Glutamatergic neuron (in vitro differentiated cells): ENCODE results near the gene SLC38A4. TPM values are rescaled to one million over a fixed set of nuclear protein-coding genes. Genes with fewer than 3 reads are reported as not detected.

ENCODE experiments used
- DNase-seq: peaks from one replicate; pipeline ENCODE4 v3.0.0; 2022
- H3K27ac Mint-ChIP-seq: one replicate; pipeline ENCODE4 v1.8.0; 2020; ENCODE audit warnings: mild to moderate bottlenecking, mixed read lengths, inconsistent platforms; ENCODE audit not compliant: unreplicated experiment
- H3K27me3 Mint-ChIP-seq: one replicate; pipeline ENCODE4 v1.8.0; 2020; ENCODE audit warnings: mild to moderate bottlenecking, moderate library complexity, mixed read lengths, inconsistent platforms; ENCODE audit not compliant: unreplicated experiment
- H3K36me3 Mint-ChIP-seq: one replicate; pipeline ENCODE4 v1.8.0; 2020; ENCODE audit warnings: mild to moderate bottlenecking, mixed read lengths, inconsistent platforms; ENCODE audit not compliant: unreplicated experiment
- H3K4me1 Mint-ChIP-seq: one replicate; pipeline ENCODE4 v1.8.0; 2020; ENCODE audit warnings: mild to moderate bottlenecking, low read depth, mixed read lengths, inconsistent platforms; ENCODE audit not compliant: unreplicated experiment
- H3K4me3 Mint-ChIP-seq: one replicate; pipeline ENCODE4 v1.8.0; 2020; ENCODE audit warnings: mild to moderate bottlenecking, mixed read lengths, inconsistent platforms; ENCODE audit not compliant: unreplicated experiment
- H3K9me3 Mint-ChIP-seq: one replicate; pipeline ENCODE4 v1.8.0; 2020; ENCODE audit warnings: mild to moderate bottlenecking, moderate library complexity, mixed read lengths, inconsistent platforms; ENCODE audit not compliant: unreplicated experiment
- total RNA-seq: library from RNA; stranded (reverse); fragmentation: NEBNext Ultra II Directional; extraction: Animal tissue kit (Norgen Biotek cat#: 25700); gene quantifications from one replicate; pipeline ENCODE4 v1.2.1, GENCODE V29; 2021; ENCODE audit not compliant: unreplicated experiment
- TF ChIP-seq, protein P1 (sequence below): fragments of 200-600 bp; sonication (generic); IDR thresholded peaks from one replicate; pipeline ENCODE4 v1.5.0; 2021; ENCODE audit not compliant: partially characterized antibody, unreplicated experiment

SLC38A4 gene
- total RNA-seq, 1 donor from 2014 or later, result 0.98 TPM

DNA sequence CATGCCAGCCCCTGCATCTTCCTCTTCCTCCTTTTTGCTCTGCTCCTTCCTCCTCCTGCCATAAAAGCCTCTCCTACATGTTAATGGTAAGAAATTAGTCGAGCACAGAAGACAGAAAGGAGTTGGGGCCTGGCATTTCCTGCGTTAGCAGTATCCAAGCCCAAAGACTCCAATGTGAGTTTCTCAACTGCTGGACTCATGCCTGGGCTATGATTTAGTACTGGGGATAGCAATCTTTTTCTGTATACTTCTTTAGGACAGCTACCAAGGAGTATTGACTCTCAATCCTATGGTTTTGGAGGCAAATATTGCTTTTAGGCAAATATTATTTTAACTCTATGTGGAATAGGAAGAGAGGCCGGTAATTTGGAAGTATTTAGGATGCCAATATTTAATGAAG is 18.0 kb upstream of the SLC38A4 start:
- no peaks in the 10 kb centered on the region for H3K4me1 Mint-ChIP-seq
- DNase-seq, result no peak
- H3K4me3 Mint-ChIP-seq, result no peak overlapping the region
- H3K36me3 Mint-ChIP-seq, result no peaks in the 10 kb centered on the region
- peaks cover 1% of the 10 kb centered on the region for H3K27me3 Mint-ChIP-seq
- H3K9me3 Mint-ChIP-seq, result no peaks in the 10 kb centered on the region
- TF ChIP-seq, protein P1, sequence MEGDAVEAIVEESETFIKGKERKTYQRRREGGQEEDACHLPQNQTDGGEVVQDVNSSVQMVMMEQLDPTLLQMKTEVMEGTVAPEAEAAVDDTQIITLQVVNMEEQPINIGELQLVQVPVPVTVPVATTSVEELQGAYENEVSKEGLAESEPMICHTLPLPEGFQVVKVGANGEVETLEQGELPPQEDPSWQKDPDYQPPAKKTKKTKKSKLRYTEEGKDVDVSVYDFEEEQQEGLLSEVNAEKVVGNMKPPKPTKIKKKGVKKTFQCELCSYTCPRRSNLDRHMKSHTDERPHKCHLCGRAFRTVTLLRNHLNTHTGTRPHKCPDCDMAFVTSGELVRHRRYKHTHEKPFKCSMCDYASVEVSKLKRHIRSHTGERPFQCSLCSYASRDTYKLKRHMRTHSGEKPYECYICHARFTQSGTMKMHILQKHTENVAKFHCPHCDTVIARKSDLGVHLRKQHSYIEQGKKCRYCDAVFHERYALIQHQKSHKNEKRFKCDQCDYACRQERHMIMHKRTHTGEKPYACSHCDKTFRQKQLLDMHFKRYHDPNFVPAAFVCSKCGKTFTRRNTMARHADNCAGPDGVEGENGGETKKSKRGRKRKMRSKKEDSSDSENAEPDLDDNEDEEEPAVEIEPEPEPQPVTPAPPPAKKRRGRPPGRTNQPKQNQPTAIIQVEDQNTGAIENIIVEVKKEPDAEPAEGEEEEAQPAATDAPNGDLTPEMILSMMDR, result no peak
- no peak overlapping the region for H3K27ac Mint-ChIP-seq

- no peak for DNase-seq
- H3K36me3 Mint-ChIP-seq, result no peaks in the 10 kb centered on the region
- H3K9me3 Mint-ChIP-seq, result no peaks in the 10 kb centered on the region
- H3K4me3 Mint-ChIP-seq, result no peak overlapping the region
- H3K4me1 Mint-ChIP-seq, result no peaks in the 10 kb centered on the region
- H3K27ac Mint-ChIP-seq, result no peak overlapping the region
- TF ChIP-seq, protein P1, result no peak
- H3K27me3 Mint-ChIP-seq, result peaks cover 1% of the 10 kb centered on the region
Measured at GRCh38 chr12:46841891-46842290, 16.1 kb upstream of the SLC38A4 start.

- TF ChIP-seq, protein P1, result no peak
- H3K4me1 Mint-ChIP-seq, result no peaks in the 10 kb centered on the region
- no peaks in the 10 kb centered on the region for H3K36me3 Mint-ChIP-seq
- H3K27ac Mint-ChIP-seq, result no peak overlapping the region
- peaks cover 1% of the 10 kb centered on the region for H3K27me3 Mint-ChIP-seq
- no peak overlapping the region for H3K4me3 Mint-ChIP-seq
- no peak for DNase-seq
- H3K9me3 Mint-ChIP-seq, result no peaks in the 10 kb centered on the region
Measured at GRCh38 chr12:46839964-46840363, 14.2 kb upstream of the SLC38A4 start.

GRCh38 chr12:46839232-46839631 is 13.4 kb upstream of the SLC38A4 start:
- no peak overlapping the region for H3K27ac Mint-ChIP-seq
- DNase-seq, result no peak
- no peaks in the 10 kb centered on the region for H3K36me3 Mint-ChIP-seq
- TF ChIP-seq, protein P1, result no peak
- H3K4me3 Mint-ChIP-seq, result no peak overlapping the region
- peaks cover 1% of the 10 kb centered on the region for H3K27me3 Mint-ChIP-seq
- no peaks in the 10 kb centered on the region for H3K9me3 Mint-ChIP-seq
- no peaks in the 10 kb centered on the region for H3K4me1 Mint-ChIP-seq

- no peaks in the 10 kb centered on the region for H3K9me3 Mint-ChIP-seq
- no peaks in the 10 kb centered on the region for H3K36me3 Mint-ChIP-seq
- TF ChIP-seq, protein P1, result no peak
- no peak for DNase-seq
- peaks cover 10% of the 10 kb centered on the region for H3K27me3 Mint-ChIP-seq
- H3K4me1 Mint-ChIP-seq, result peaks cover 5% of the 10 kb centered on the region
- no peak overlapping the region for H3K4me3 Mint-ChIP-seq
- H3K27ac Mint-ChIP-seq, result no peak overlapping the region
Measured at GRCh38 chr12:46835785-46836184, 10.0 kb upstream of the SLC38A4 start.
